ENCODE data around the gene QSOX2.

The QSOX2 gene

GRCh38 chr9:136203408-136204144, 42.0 kb downstream of the QSOX2 start:
- ATAC-seq: no peak
- no peak overlapping the region for H3K27ac Mint-ChIP-seq
- H3K9me3 Mint-ChIP-seq: no peaks in the 10 kb centered on the region
- H3K4me3 Mint-ChIP-seq: no peak overlapping the region
- peaks cover 8% of the 10 kb centered on the region for H3K4me1 Mint-ChIP-seq
- no peak for DNase-seq
- peaks cover 77% of the 10 kb centered on the region for H3K27me3 Mint-ChIP-seq

GRCh38 chr9:136202454-136203407, 42.9 kb downstream of the QSOX2 start:
- Mint-ChIP-seq H3K9me3 (no peaks in the 10 kb centered on the region), H3K4me1 (peaks cover 16% of the 10 kb centered on the region), H3K27me3 (peaks cover 86% of the 10 kb centered on the region), H3K27ac (no peak overlapping the region), H3K4me3 (peak overlapping the region in 1 of 2 donors; percentile 24)
- ATAC-seq: no peak
- no peak for DNase-seq

- H3K9me3 Mint-ChIP-seq: no peaks in the 10 kb centered on the region
- peaks cover 95% of the 10 kb centered on the region for H3K27me3 Mint-ChIP-seq
- H3K27ac Mint-ChIP-seq: no peak overlapping the region
- peaks cover 24% of the 10 kb centered on the region for H3K4me1 Mint-ChIP-seq
- ATAC-seq (no peak), DNase-seq (no peak)
- peak overlapping the region in 1 of 2 donors; percentile 24 for H3K4me3 Mint-ChIP-seq
Observed at GRCh38 chr9:136201609-136202453, 43.8 kb downstream of the QSOX2 start.

GRCh38 chr9:136201174-136201573, 44.4 kb downstream of the QSOX2 start:
- DNase-seq (no peak), ATAC-seq (no peak)
- Mint-ChIP-seq H3K27ac (no peak overlapping the region), H3K9me3 (no peaks in the 10 kb centered on the region), H3K27me3 (peaks cover 99% of the 10 kb centered on the region), H3K4me3 (no peak overlapping the region), H3K4me1 (peaks cover 31% of the 10 kb centered on the region)

- Mint-ChIP-seq H3K9me3 (no peaks in the 10 kb centered on the region), H3K4me1 (peaks cover 34% of the 10 kb centered on the region), H3K27me3 (peaks cover 100% of the 10 kb centered on the region), H3K27ac (no peak overlapping the region), H3K4me3 (no peak overlapping the region)
- ATAC-seq (no peak), DNase-seq (no peak)
Observed at GRCh38 chr9:136200424-136200823, 45.2 kb downstream of the QSOX2 start.

GRCh38 chr9:136199391-136200288, 46.0 kb downstream of the QSOX2 start:
- H3K4me1 Mint-ChIP-seq: peaks cover 34% of the 10 kb centered on the region
- H3K9me3 Mint-ChIP-seq: no peaks in the 10 kb centered on the region
- H3K27me3 Mint-ChIP-seq: peaks cover 100% of the 10 kb centered on the region
- DNase-seq (no peak), ATAC-seq (no peak)
- H3K4me3 Mint-ChIP-seq: no peak overlapping the region
- no peak overlapping the region for H3K27ac Mint-ChIP-seq

GRCh38 chr9:136198605-136199083, 47.0 kb downstream of the QSOX2 start:
- DNase-seq (no peak), ATAC-seq (no peak)
- peaks cover 33% of the 10 kb centered on the region for H3K4me1 Mint-ChIP-seq
- no peak overlapping the region for H3K27ac Mint-ChIP-seq
- H3K4me3 Mint-ChIP-seq: no peak overlapping the region
- peaks cover 100% of the 10 kb centered on the region for H3K27me3 Mint-ChIP-seq
- H3K9me3 Mint-ChIP-seq: no peaks in the 10 kb centered on the region

GRCh38 chr9:136197930-136198604, 47.5 kb downstream of the QSOX2 start:
- no peak for DNase-seq
- no peak overlapping the region for H3K27ac Mint-ChIP-seq

GRCh38 chr9:136197084-136197875, 48.3 kb downstream of the QSOX2 start:
- Mint-ChIP-seq H3K27ac (no peak overlapping the region), H3K4me3 (peak overlapping the region in 1 of 2 donors; percentile 24), H3K4me1 (peaks cover 28% of the 10 kb centered on the region), H3K9me3 (no peaks in the 10 kb centered on the region), H3K27me3 (peaks cover 94% of the 10 kb centered on the region)
- DNase-seq (no peak), ATAC-seq (peak; percentile 26)

More at GRCh38 chr9:136197930-136198604, 47.5 kb downstream of the QSOX2 start:
- Mint-ChIP-seq H3K27me3 (peaks cover 95% of the 10 kb centered on the region), H3K4me3 (no peak overlapping the region), H3K9me3 (no peaks in the 10 kb centered on the region), H3K4me1 (peaks cover 28% of the 10 kb centered on the region)
- ATAC-seq: no peak

- ATAC-seq: peak; percentile 32
- DNase-seq: no peak
- peak overlapping the region in 1 of 2 donors; percentile 6 for H3K4me3 Mint-ChIP-seq
- H3K27ac Mint-ChIP-seq: no peak overlapping the region
- H3K9me3 Mint-ChIP-seq: no peaks in the 10 kb centered on the region
- peaks cover 94% of the 10 kb centered on the region for H3K27me3 Mint-ChIP-seq
- peaks cover 31% of the 10 kb centered on the region for H3K4me1 Mint-ChIP-seq
Observed at GRCh38 chr9:136196404-136197083, 49.1 kb downstream of the QSOX2 start.

- H3K4me1 Mint-ChIP-seq: peaks cover 34% of the 10 kb centered on the region
- H3K27ac Mint-ChIP-seq: no peak overlapping the region
- H3K9me3 Mint-ChIP-seq: no peaks in the 10 kb centered on the region
- DNase-seq: no peak
- H3K4me3 Mint-ChIP-seq: no peak overlapping the region
- H3K27me3 Mint-ChIP-seq: peaks cover 94% of the 10 kb centered on the region
- no peak for ATAC-seq
Observed at GRCh38 chr9:136194540-136194939, 51.1 kb downstream of the QSOX2 start.

- Mint-ChIP-seq H3K4me3 (no peak overlapping the region), H3K4me1 (peaks cover 34% of the 10 kb centered on the region), H3K9me3 (no peaks in the 10 kb centered on the region), H3K27me3 (peaks cover 93% of the 10 kb centered on the region), H3K27ac (no peak overlapping the region)
- DNase-seq (no peak), ATAC-seq (no peak)
Observed at GRCh38 chr9:136193891-136194279, 51.7 kb downstream of the QSOX2 start.
